Body of pancreas (tissue), 4 donors: ENCODE data around the gene NT5DC3. TPM values are rescaled to one million over a fixed set of nuclear protein-coding genes. Genes with fewer than 3 reads are reported as not detected.

Source experiments
- ATAC-seq: fragments of 150-250 bp; one replicate; pipeline ENCODE4 v1.9.1; 2016
- DNase-seq, 4 donors: peaks; one replicate each; pipeline ENCODE4 v3.0.0-alpha.2; 2019
- H3K27ac ChIP-seq, 4 donors: fragments of 200-600 bp; sonication (generic); 1 replicate in 3 of 4; 2 replicates in 1 of 4; pipeline versions ENCODE4 v1.5.1 to v1.6.1; 2016 to 2019; ENCODE audit warnings: mild to moderate bottlenecking in 1 of 4, mixed read lengths in 1 of 4, moderate library complexity in 1 of 4
- H3K27me3 ChIP-seq, 2 donors: fragments of 200-600 bp; sonication (generic); one replicate each; pipeline ENCODE4 v1.6.0; 2016; ENCODE audit warnings: mild to moderate bottlenecking in 1 of 2
- H3K36me3 ChIP-seq, 2 donors: fragments of 200-600 bp; sonication (generic); replicated peaks in 1 of 2; 2 replicates each; pipeline ENCODE4 v1.5.1; 2016; ENCODE audit warnings: low read depth in 2 of 2; ENCODE audit not compliant: insufficient read depth in 1 of 2
- H3K4me1 ChIP-seq: fragments of 200-600 bp; sonication (generic); one replicate; pipeline ENCODE4 v1.6.0; 2016
- H3K4me3 ChIP-seq, 2 donors: fragments of 200-600 bp; sonication (generic); 1 replicate in 1 of 2; 2 replicates in 1 of 2; pipeline ENCODE4 v1.5.1; 2016 to 2019
- H3K9me3 ChIP-seq, 3 donors: fragments of 200-600 bp; sonication (generic); 1 replicate in 2 of 3; 2 replicates in 1 of 3; pipeline ENCODE4 v1.5.1; 2016
- CTCF ChIP-seq, 7 experiments: fragments of 450-650 bp in 4 of 7; fragments of 200-600 bp in 3 of 7; sonication (generic) in 3 of 7; IDR thresholded peaks; one replicate each; pipeline ENCODE4 v1.5.1; 2016 to 2019; ENCODE audit warnings: antibody characterized with exemption in 7 of 7
- POLR2A ChIP-seq, 3 donors: fragments of 450-650 bp; IDR thresholded peaks; one replicate each; pipeline ENCODE4 v1.6.1; 2016; ENCODE audit warnings: antibody characterized with exemption in 3 of 3, mild to moderate bottlenecking in 2 of 3
- WGBS, 2 donors: methylation state at CpG; one replicate each; pipeline ENCODE4 v1.1.5; 2017; 5-methylcytosine and 5-hydroxymethylcytosine counted together
- intact Hi-C: fragments of 100-400 bp; cut with DNase I; formaldehyde crosslinking; loops from one replicate; pipeline ENCODE4 v1.15.1; 2023
- total RNA-seq, 2 donors: library from RNA; depleted of rRNA; stranded (reverse); fragments of >200 nt; gene quantifications; one replicate each; pipeline ENCODE4 v1.1.0, GENCODE V29; 2016

NT5DC3 gene
- total RNA-seq, 2 donors from 2014 or later, result 5.2 to 14.5 TPM

- H3K9me3 ChIP-seq, result no peaks in the 10 kb centered on the region
- peak; percentile 21 for ATAC-seq
- H3K36me3 ChIP-seq, result peaks cover 0 to 6% of the 10 kb centered on the region in 2 donors
- no peak overlapping the region for H3K4me3 ChIP-seq
- no peak for TF ChIP-seq POLR2A (IDR thresholded peaks at IDR 0.05)
- no peak for TF ChIP-seq CTCF (IDR thresholded peaks at IDR 0.05)
- intact Hi-C loops, result no loop called here
- H3K4me1 ChIP-seq, result peaks cover 23% of the 10 kb centered on the region
- H3K27me3 ChIP-seq, result no peaks in the 10 kb centered on the region
- WGBS, 2 donors, result 63 to 80% methylated on average over 4 of the region's 4 CpGs
- peak overlapping the region in 3 of 4 donors; percentile 69 to 75 (median 69) for H3K27ac ChIP-seq
- DNase-seq, result no peak
These were observed 41.6 kb downstream of the NT5DC3 start for GRCh38 chr12:103799504-103799856.

GRCh38 chr12:103798586-103798985 is 42.4 kb downstream of the NT5DC3 start:
- 97 to 98% methylated on average over 4 of the region's 4 CpGs for WGBS, 2 donors
- H3K9me3 ChIP-seq, result no peaks in the 10 kb centered on the region

GRCh38 chr12:103794309-103795213 is 46.5 kb downstream of the NT5DC3 start:
- H3K4me1 ChIP-seq, result peaks cover 7% of the 10 kb centered on the region
- WGBS, 2 donors, result 73 to 75% methylated on average over 4 of the region's 4 CpGs
- H3K36me3 ChIP-seq, result peaks cover 0 to 6% of the 10 kb centered on the region in 2 donors
- no peak overlapping the region for H3K27ac ChIP-seq
- TF ChIP-seq POLR2A (IDR thresholded peaks at IDR 0.05) (no peak), CTCF (IDR thresholded peaks at IDR 0.05) (no peak)
- no peak overlapping the region for H3K4me3 ChIP-seq
- H3K27me3 ChIP-seq, result no peaks in the 10 kb centered on the region
- H3K9me3 ChIP-seq, result no peaks in the 10 kb centered on the region
- DNase-seq, result no peak
- intact Hi-C loops, result no loop called here
- ATAC-seq, result no peak

More at GRCh38 chr12:103798586-103798985, 42.4 kb downstream of the NT5DC3 start:
- Histone ChIP-seq H3K4me1 (peaks cover 23% of the 10 kb centered on the region), H3K36me3 (peaks cover 0 to 6% of the 10 kb centered on the region in 2 donors), H3K27me3 (no peaks in the 10 kb centered on the region), H3K4me3 (no peak overlapping the region), H3K27ac (no peak overlapping the region)
- DNase-seq (no peak), ATAC-seq (no peak)
- intact Hi-C loops, result no loop called here
- TF ChIP-seq CTCF (IDR thresholded peaks at IDR 0.05) (no peak), POLR2A (IDR thresholded peaks at IDR 0.05) (no peak)

GRCh38 chr12:103793512-103794045 is 47.5 kb downstream of the NT5DC3 start:
- TF ChIP-seq CTCF (IDR thresholded peaks at IDR 0.05) (no peak), POLR2A (IDR thresholded peaks at IDR 0.05) (no peak)
- Histone ChIP-seq H3K27ac (no peak overlapping the region), H3K9me3 (no peaks in the 10 kb centered on the region), H3K36me3 (peaks cover 0 to 6% of the 10 kb centered on the region in 2 donors), H3K27me3 (no peaks in the 10 kb centered on the region), H3K4me3 (no peak overlapping the region), H3K4me1 (no peaks in the 10 kb centered on the region)
- WGBS, 2 donors, result 80 to 88% methylated on average over 9 of the region's 9 CpGs
- DNase-seq, result no peak
- intact Hi-C loops, result no loop called here
- ATAC-seq, result no peak
